Body of pancreas (tissue), 4 donors: ENCODE measurements around the gene BDKRB2. TPM values are rescaled to one million over a fixed set of nuclear protein-coding genes. Genes with fewer than 3 reads are reported as not detected.

ENCODE experiments used
- ATAC-seq: fragments of 150-250 bp; one replicate; pipeline ENCODE4 v1.9.1; 2016
- DNase-seq, 4 donors: peaks; one replicate each; pipeline ENCODE4 v3.0.0-alpha.2; 2019
- H3K27ac ChIP-seq, 4 donors: fragments of 200-600 bp; sonication (generic); 1 replicate in 3 of 4; 2 replicates in 1 of 4; pipeline versions ENCODE4 v1.5.1 to v1.6.1; 2016 to 2019; ENCODE audit warnings: mild to moderate bottlenecking in 1 of 4, mixed read lengths in 1 of 4, moderate library complexity in 1 of 4
- H3K27me3 ChIP-seq, 2 donors: fragments of 200-600 bp; sonication (generic); one replicate each; pipeline ENCODE4 v1.6.0; 2016; ENCODE audit warnings: mild to moderate bottlenecking in 1 of 2
- H3K36me3 ChIP-seq, 2 donors: fragments of 200-600 bp; sonication (generic); replicated peaks in 1 of 2; 2 replicates each; pipeline ENCODE4 v1.5.1; 2016; ENCODE audit warnings: low read depth in 2 of 2; ENCODE audit not compliant: insufficient read depth in 1 of 2
- H3K4me1 ChIP-seq: fragments of 200-600 bp; sonication (generic); one replicate; pipeline ENCODE4 v1.6.0; 2016
- H3K4me3 ChIP-seq, 2 donors: fragments of 200-600 bp; sonication (generic); 1 replicate in 1 of 2; 2 replicates in 1 of 2; pipeline ENCODE4 v1.5.1; 2016 to 2019
- H3K9me3 ChIP-seq, 3 donors: fragments of 200-600 bp; sonication (generic); 1 replicate in 2 of 3; 2 replicates in 1 of 3; pipeline ENCODE4 v1.5.1; 2016
- POLR2A ChIP-seq, 3 donors: fragments of 450-650 bp; IDR thresholded peaks; one replicate each; pipeline ENCODE4 v1.6.1; 2016; ENCODE audit warnings: antibody characterized with exemption in 3 of 3, mild to moderate bottlenecking in 2 of 3
- WGBS, 2 donors: methylation state at CpG; one replicate each; pipeline ENCODE4 v1.1.5; 2017; 5-methylcytosine and 5-hydroxymethylcytosine counted together
- intact Hi-C: fragments of 100-400 bp; cut with DNase I; formaldehyde crosslinking; loops from one replicate; pipeline ENCODE4 v1.15.1; 2023
- total RNA-seq, 2 donors: library from RNA; depleted of rRNA; stranded (reverse); fragments of >200 nt; gene quantifications; one replicate each; pipeline ENCODE4 v1.1.0, GENCODE V29; 2016
- TF ChIP-seq, protein P1 (sequence below), 7 experiments: fragments of 450-650 bp in 4 of 7; fragments of 200-600 bp in 3 of 7; sonication (generic) in 3 of 7; IDR thresholded peaks; one replicate each; pipeline ENCODE4 v1.5.1; 2016 to 2019; ENCODE audit warnings: antibody characterized with exemption in 7 of 7

Gene BDKRB2
- total RNA-seq, 2 donors from 2014 or later, result 9.6 to 11.4 TPM

DNA sequence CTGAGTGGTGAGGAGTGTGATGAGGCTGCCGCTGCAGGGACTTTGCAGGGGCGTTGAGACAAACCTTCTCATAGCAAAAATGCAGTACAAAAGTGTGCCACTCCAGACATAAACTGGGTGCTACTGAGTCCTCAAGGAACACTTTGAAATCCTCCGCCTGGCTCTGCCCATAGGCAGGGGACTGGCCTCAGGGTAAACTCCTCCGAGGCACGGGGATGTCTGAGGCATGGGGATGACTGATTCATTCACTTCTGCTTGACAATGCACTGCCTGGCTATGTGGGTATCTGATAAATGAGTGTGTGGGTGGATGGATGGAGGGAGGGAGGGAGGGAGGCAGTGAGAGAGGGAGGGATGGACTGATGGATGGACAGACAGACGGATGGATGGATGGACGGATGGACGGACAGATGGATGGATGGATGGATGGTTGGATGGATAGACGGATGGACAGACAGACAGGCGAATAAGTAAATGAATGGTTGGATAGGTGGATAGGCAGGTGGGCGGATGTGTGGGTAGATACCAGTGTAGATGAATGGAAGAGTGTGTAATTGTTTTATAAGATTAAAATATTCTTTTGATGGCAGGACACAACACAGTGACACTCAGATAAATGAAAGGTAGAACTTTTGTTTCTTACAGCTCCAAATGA, 2.1 kb upstream of the BDKRB2 start:
- TF ChIP-seq POLR2A (IDR thresholded peaks at IDR 0.05), result no peak
- TF ChIP-seq, protein P1, sequence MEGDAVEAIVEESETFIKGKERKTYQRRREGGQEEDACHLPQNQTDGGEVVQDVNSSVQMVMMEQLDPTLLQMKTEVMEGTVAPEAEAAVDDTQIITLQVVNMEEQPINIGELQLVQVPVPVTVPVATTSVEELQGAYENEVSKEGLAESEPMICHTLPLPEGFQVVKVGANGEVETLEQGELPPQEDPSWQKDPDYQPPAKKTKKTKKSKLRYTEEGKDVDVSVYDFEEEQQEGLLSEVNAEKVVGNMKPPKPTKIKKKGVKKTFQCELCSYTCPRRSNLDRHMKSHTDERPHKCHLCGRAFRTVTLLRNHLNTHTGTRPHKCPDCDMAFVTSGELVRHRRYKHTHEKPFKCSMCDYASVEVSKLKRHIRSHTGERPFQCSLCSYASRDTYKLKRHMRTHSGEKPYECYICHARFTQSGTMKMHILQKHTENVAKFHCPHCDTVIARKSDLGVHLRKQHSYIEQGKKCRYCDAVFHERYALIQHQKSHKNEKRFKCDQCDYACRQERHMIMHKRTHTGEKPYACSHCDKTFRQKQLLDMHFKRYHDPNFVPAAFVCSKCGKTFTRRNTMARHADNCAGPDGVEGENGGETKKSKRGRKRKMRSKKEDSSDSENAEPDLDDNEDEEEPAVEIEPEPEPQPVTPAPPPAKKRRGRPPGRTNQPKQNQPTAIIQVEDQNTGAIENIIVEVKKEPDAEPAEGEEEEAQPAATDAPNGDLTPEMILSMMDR (IDR thresholded peaks at IDR 0.05), result no peak
- Histone ChIP-seq H3K4me1 (peaks cover 42% of the 10 kb centered on the region), H3K9me3 (no peaks in the 10 kb centered on the region), H3K27me3 (no peaks in the 10 kb centered on the region), H3K27ac (peak overlapping the region in 1 of 4 donors; percentile 89), H3K4me3 (no peak overlapping the region), H3K36me3 (no peaks in the 10 kb centered on the region)
- ATAC-seq (no peak), DNase-seq (no peak)
- 87 to 90% methylated on average over 10 to 11 of the region's 11 CpGs for WGBS, 2 donors
- intact Hi-C loops, result no loop called here

DNA sequence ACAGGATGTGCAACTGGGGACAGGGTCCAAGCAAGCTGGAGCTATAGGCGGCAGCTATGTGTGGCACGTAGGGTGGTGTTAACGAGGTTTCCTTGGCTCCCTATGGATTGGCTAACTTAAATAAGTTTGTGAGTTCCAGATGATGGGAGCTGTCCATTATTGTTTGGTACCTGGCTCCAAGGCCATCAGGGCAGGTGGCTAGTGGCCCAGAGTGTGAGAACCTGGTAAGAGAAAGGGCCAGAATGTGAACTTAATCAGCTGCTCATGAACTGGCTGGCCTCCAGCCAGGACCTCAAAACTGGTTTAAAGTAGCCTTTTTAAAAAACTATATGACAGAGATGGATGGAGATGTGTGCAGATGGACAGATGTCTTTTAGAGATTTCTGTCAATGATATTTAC, 1.5 kb upstream of the BDKRB2 start:
- no peak for ATAC-seq
- Histone ChIP-seq H3K36me3 (no peaks in the 10 kb centered on the region), H3K27ac (peak overlapping the region in 2 of 4 donors; percentile 85 to 89), H3K27me3 (no peaks in the 10 kb centered on the region), H3K4me3 (no peak overlapping the region), H3K4me1 (peaks cover 47% of the 10 kb centered on the region), H3K9me3 (no peaks in the 10 kb centered on the region)
- intact Hi-C loops, result no loop called here
- WGBS, 2 donors, result 78 to 79% methylated on average over 3 of the region's 3 CpGs
- DNase-seq, result peak in 2 of 4 donors; percentile 20 to 48
- TF ChIP-seq, protein P1 (IDR thresholded peaks at IDR 0.05), result no peak
- no peak for TF ChIP-seq POLR2A (IDR thresholded peaks at IDR 0.05)

DNA sequence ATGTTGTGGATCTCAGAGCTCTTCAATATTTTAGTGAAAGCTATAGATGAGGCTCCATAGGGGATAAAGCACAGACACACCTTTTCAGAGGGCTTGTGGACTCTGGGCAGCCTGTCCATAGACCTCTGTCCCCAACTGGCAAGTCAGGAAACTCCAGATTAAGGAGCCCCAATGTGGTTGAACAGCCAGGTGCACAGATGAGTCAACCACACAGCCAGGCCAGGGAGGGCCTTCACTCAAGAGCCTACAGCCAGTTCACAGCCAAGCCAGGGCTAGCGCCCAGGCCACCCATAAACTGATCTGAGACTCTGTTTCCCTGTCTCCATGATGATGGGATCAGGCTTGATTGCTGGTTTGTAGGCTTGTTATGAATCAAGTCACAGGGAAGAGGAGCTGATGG, 1.0 kb upstream of the BDKRB2 start:
- H3K27ac ChIP-seq, result peak overlapping the region; percentile 53 to 89 (median 87)
- DNase-seq (peak in 3 of 4 donors; percentile 31 to 53 (median 36)), ATAC-seq (no peak)
- no peaks in the 10 kb centered on the region for H3K27me3 ChIP-seq
- no peak overlapping the region for H3K4me3 ChIP-seq
- no peaks in the 10 kb centered on the region for H3K36me3 ChIP-seq
- TF ChIP-seq POLR2A (IDR thresholded peaks at IDR 0.05), result no peak
- TF ChIP-seq, protein P1 (IDR thresholded peaks at IDR 0.05), result no peak
- WGBS, 2 donors, result 91% methylated on average over 1 of the region's 1 CpG; no CpG with 5 or more reads in 1 of the 2 donors
- no peaks in the 10 kb centered on the region for H3K9me3 ChIP-seq
- intact Hi-C loops, result no loop called here
- peaks cover 47% of the 10 kb centered on the region for H3K4me1 ChIP-seq

DNA sequence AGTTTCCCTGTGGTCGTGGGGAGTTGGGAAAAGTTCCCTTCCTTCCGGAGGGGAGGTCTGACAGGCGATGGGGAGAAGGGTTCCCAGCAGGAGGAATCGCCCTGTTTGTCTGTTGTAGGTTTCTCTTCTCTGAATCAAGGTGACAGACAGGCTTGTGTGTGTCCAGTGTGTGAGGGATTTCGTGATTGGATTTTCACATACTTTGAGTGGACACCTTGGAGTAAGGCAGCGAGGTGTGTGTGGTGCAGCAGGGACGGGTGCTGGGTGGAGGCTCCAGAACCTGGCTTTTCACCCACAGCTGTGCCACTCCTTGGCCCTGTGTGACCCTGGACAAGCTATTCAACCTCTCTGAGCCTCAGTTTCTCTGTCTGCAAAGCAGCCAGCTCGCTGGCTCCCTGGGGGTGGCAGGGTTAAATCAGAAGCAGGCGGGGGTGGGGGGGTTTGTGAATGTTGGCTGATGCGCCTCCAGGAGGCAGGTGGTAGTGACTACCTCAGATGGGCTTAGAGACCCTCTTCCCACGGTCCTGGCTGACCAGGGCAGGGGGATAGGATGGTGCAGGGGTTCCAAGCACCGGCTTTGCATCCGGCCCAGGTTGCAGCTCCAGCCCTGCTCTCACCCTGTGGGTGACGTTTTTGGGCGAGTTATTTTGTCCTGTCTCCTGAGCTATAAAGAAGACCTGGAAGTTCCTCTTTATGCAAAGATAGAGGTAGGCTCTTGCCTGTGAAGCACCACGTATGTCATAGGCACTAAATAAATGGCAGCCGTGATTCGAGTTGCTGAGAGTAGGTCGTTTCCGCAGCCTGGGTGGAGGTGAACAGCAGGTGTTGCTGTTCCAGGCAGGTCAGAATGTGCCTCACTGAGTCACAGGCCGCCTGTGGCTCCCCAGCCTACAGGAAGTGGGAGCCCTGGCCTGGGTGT, 679 bp downstream of the BDKRB2 start:
- intact Hi-C loops, result no loop called here
- TF ChIP-seq, protein P1 (IDR thresholded peaks at IDR 0.05), result peak in 1 of 7 experiments; percentile 3
- no peak for TF ChIP-seq POLR2A (IDR thresholded peaks at IDR 0.05)
- peaks cover 47% of the 10 kb centered on the region for H3K4me1 ChIP-seq
- 30 to 31% methylated on average over 9 to 21 of the region's 21 CpGs for WGBS, 2 donors
- H3K27ac ChIP-seq, result peak overlapping the region; percentile 53 to 89 (median 87)
- DNase-seq (no peak), ATAC-seq (peak; percentile 5)
- no peaks in the 10 kb centered on the region for H3K36me3 ChIP-seq
- H3K27me3 ChIP-seq, result no peaks in the 10 kb centered on the region
- peak overlapping the region in 1 of 2 donors; percentile 13 for H3K4me3 ChIP-seq
- no peaks in the 10 kb centered on the region for H3K9me3 ChIP-seq
